Transverse colon (tissue), 4 donors: ENCODE measurements around the gene COL4A1.

Source experiments
- POLR2A ChIP-seq: fragments of 450-650 bp; IDR thresholded peaks from one replicate; pipeline ENCODE4 v1.6.1; 2016; ENCODE audit warnings: antibody characterized with exemption, mild to moderate bottlenecking, moderate library complexity
- POLR2AphosphoS5 ChIP-seq, 3 donors: sonication (generic); formaldehyde crosslinking; IDR thresholded peaks; one replicate each; pipeline ENCODE4 v1.6.1; 2016; ENCODE audit warnings: antibody characterized with exemption in 3 of 3
- TF ChIP-seq, protein P1 (sequence below), 5 experiments: fragments of 200-600 bp in 3 of 5; fragments of 450-650 bp in 2 of 5; sonication (generic) in 3 of 5; IDR thresholded peaks; 1 replicate in 2 of 5; 2 replicates in 3 of 5; pipeline ENCODE4 v1.5.1; 2016 to 2017; ENCODE audit warnings: antibody characterized with exemption in 5 of 5, inconsistent platforms in 3 of 5, mild to moderate bottlenecking in 2 of 5, moderate library complexity in 1 of 5

DNA sequence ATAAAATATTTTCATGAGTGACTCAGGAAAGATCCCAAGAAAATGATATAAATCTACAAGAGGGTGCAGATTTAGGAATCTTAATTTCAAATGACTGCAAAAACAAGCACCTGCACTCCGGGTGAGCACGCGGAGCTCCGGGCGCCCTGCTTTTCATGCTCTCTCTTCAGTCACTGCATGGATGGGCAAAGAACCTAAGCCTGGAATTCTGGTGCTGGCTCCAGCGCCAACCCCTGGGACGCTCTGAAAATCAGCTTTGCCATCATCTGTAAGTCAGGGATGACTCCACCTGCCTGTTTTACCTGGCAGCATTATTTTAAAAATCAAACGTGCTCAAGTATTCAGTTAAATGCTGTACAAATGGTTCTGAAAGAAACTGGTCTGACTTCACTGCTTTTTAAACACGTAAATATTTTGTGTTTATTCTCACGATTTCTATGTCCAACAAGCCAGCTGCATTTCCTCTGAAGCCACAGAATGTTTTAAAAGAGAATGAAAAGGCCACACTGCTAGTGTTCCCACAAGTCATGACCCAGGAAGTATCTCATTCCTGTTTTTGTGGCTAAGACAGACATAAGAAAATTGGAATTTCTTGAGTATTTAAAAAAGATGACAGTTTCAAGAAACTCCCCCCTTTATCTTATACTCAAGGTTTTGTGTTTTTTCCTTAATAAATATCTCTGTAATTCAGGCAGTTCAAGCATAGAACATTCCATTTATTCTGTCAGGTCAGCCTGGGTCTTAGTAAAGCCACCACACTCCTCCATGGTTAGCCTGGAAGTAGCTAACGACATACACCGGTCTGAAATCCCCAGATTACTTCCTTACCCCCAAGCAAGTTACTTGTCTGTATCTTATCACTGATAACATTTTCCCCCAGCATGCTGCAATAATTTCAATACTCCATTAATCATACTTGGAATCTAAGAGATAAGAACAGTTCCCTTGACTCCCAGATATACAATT, 81.1 kb downstream of the COL4A1 start:
- peak in 1 of 3 donors; percentile 39 for TF ChIP-seq POLR2AphosphoS5 (IDR thresholded peaks at IDR 0.05)
- TF ChIP-seq, protein P1, sequence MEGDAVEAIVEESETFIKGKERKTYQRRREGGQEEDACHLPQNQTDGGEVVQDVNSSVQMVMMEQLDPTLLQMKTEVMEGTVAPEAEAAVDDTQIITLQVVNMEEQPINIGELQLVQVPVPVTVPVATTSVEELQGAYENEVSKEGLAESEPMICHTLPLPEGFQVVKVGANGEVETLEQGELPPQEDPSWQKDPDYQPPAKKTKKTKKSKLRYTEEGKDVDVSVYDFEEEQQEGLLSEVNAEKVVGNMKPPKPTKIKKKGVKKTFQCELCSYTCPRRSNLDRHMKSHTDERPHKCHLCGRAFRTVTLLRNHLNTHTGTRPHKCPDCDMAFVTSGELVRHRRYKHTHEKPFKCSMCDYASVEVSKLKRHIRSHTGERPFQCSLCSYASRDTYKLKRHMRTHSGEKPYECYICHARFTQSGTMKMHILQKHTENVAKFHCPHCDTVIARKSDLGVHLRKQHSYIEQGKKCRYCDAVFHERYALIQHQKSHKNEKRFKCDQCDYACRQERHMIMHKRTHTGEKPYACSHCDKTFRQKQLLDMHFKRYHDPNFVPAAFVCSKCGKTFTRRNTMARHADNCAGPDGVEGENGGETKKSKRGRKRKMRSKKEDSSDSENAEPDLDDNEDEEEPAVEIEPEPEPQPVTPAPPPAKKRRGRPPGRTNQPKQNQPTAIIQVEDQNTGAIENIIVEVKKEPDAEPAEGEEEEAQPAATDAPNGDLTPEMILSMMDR (IDR thresholded peaks at IDR 0.05): no peak
- no peak for TF ChIP-seq POLR2A
